Posterior cingulate gyrus (tissue), 11 donors: Measurements from ENCODE around the gene SORCS2.

Experiments used
- DNase-seq, 10 donors: peaks; one replicate each; pipeline versions ENCODE4 v3.0.0 to v3.0.0-alpha.2; 2020 to 2021; ENCODE audit warnings: mixed read lengths in 3 of 10
- intact Hi-C: fragments of 100-400 bp; cut with DNase I; formaldehyde crosslinking; loops from one replicate; pipeline ENCODE4 v1.15.1; 2023

The SORCS2 gene

GRCh38 chr4:7309181-7309580 lies 116.8 kb downstream of the SORCS2 start:
- DNase-seq, result peak in 3 of 10 donors; percentile 23 to 85 (median 74)
- intact Hi-C loops, result no loop called here

GRCh38 chr4:7309636-7310390 lies 117.5 kb downstream of the SORCS2 start:
- DNase-seq, result peak in 3 of 10 donors; percentile 26 to 73 (median 69)
- intact Hi-C loops, result no loop called here

- intact Hi-C loops, result no loop called here
- peak in 3 of 10 donors; percentile 24 to 72 (median 25) for DNase-seq
Observed at GRCh38 chr4:7310451-7310850, 118.1 kb downstream of the SORCS2 start.

GRCh38 chr4:7311205-7311604 lies 118.9 kb downstream of the SORCS2 start:
- intact Hi-C loops, result no loop called here

GRCh38 chr4:7312691-7313090 lies 120.4 kb downstream of the SORCS2 start:
- DNase-seq, result peak in 3 of 10 donors; percentile 18 to 79 (median 50)
- intact Hi-C loops, result no loop called here

More at GRCh38 chr4:7311205-7311604, 118.9 kb downstream of the SORCS2 start:
- DNase-seq, result no peak

GRCh38 chr4:7313347-7313811 lies 121.0 kb downstream of the SORCS2 start:
- DNase-seq, result peak in 8 of 10 donors; percentile 63 to 97 (median 74)
- intact Hi-C loops, result no loop called here

- peak in 3 of 10 donors; percentile 23 to 88 (median 39) for DNase-seq
- intact Hi-C loops, result no loop called here
Observed at GRCh38 chr4:7313991-7314390, 121.7 kb downstream of the SORCS2 start.

- intact Hi-C loops, result no loop called here
Observed at GRCh38 chr4:7315286-7315685, 122.9 kb downstream of the SORCS2 start.

GRCh38 chr4:7315935-7316334 lies 123.6 kb downstream of the SORCS2 start:
- intact Hi-C loops, result no loop called here
- no peak for DNase-seq

More at GRCh38 chr4:7315286-7315685, 122.9 kb downstream of the SORCS2 start:
- peak in 3 of 10 donors; percentile 3 to 67 (median 61) for DNase-seq

GRCh38 chr4:7319024-7319423 lies 126.7 kb downstream of the SORCS2 start:
- intact Hi-C loops, result no loop called here
- no peak for DNase-seq

- intact Hi-C loops, result loop anchor here (10.0 kb wide), 1 partner anchor 144 kb away; no protein-coding TSS in a partner anchor
Observed at GRCh38 chr4:7320206-7320797, 128.0 kb downstream of the SORCS2 start.

GRCh38 chr4:7322166-7322991 lies 130.0 kb downstream of the SORCS2 start:
- DNase-seq, result peak in 6 of 10 donors; percentile 40 to 93 (median 72)
- intact Hi-C loops, result loop anchor here (10.0 kb wide), 1 partner anchor 142 kb away; no protein-coding TSS in a partner anchor

More at GRCh38 chr4:7320206-7320797, 128.0 kb downstream of the SORCS2 start:
- DNase-seq, result peak in 2 of 10 donors; percentile 0 to 14

- peak in 3 of 10 donors; percentile 3 to 81 (median 4) for DNase-seq
Observed at GRCh38 chr4:7323461-7323871, 131.1 kb downstream of the SORCS2 start.

GRCh38 chr4:7323872-7324650 lies 131.7 kb downstream of the SORCS2 start:
- peak in 5 of 10 donors; percentile 32 to 91 (median 79) for DNase-seq
- intact Hi-C loops, result loop anchor here (10.0 kb wide), 1 partner anchor 141 kb away; no protein-coding TSS in a partner anchor

More at GRCh38 chr4:7323461-7323871, 131.1 kb downstream of the SORCS2 start:
- intact Hi-C loops, result loop anchor here (10.0 kb wide), 1 partner anchor 141 kb away; no protein-coding TSS in a partner anchor

- intact Hi-C loops, result loop anchor here (10.0 kb wide), 1 partner anchor 140 kb away; no protein-coding TSS in a partner anchor
- peak in 5 of 10 donors; percentile 31 to 88 (median 79) for DNase-seq
Observed at GRCh38 chr4:7324651-7325121, 132.3 kb downstream of the SORCS2 start.

GRCh38 chr4:7325541-7325940 lies 133.2 kb downstream of the SORCS2 start:
- DNase-seq, result peak in 3 of 10 donors; percentile 16 to 77 (median 39)

GRCh38 chr4:7326306-7326692 lies 134.0 kb downstream of the SORCS2 start:
- DNase-seq, result peak in 3 of 10 donors; percentile 19 to 79 (median 75)
- intact Hi-C loops, result loop anchor here (10.0 kb wide), 1 partner anchor 139 kb away; no protein-coding TSS in a partner anchor

More at GRCh38 chr4:7325541-7325940, 133.2 kb downstream of the SORCS2 start:
- intact Hi-C loops, result loop anchor here (10.0 kb wide), 1 partner anchor 139 kb away; no protein-coding TSS in a partner anchor

- intact Hi-C loops, result loop anchor here (10.0 kb wide), 1 partner anchor 138 kb away; no protein-coding TSS in a partner anchor
Observed at GRCh38 chr4:7326693-7327340, 134.5 kb downstream of the SORCS2 start.

More at GRCh38 chr4:7326693-7327340, 134.5 kb downstream of the SORCS2 start:
- DNase-seq, result peak in 8 of 10 donors; percentile 15 to 94 (median 60)
